Gastrocnemius medialis (tissue), 4 donors: ENCODE data around the gene GPR55. TPM values are rescaled to one million over a fixed set of nuclear protein-coding genes. Genes with fewer than 3 reads are reported as not detected.

Source experiments
- ATAC-seq, 2 donors: fragments of 150-250 bp; one replicate each; pipeline ENCODE4 v1.9.1; 2016
- DNase-seq, 2 donors: peaks; one replicate each; pipeline ENCODE4 v3.0.0-alpha.2; 2019
- H3K27ac ChIP-seq, 4 donors: fragments of 200-600 bp; sonication (generic); 1 replicate in 1 of 4; 2 replicates in 3 of 4; pipeline ENCODE4 v1.5.1; 2016 to 2018; ENCODE audit warnings: mild to moderate bottlenecking in 2 of 4, moderate library complexity in 1 of 4
- H3K27me3 ChIP-seq, 3 donors: fragments of 200-600 bp; sonication (generic) in 2 of 3; 1 replicate in 1 of 3; 2 replicates in 2 of 3; pipeline versions ENCODE4 v1.5.1 to v1.6.0; 2016 to 2019; ENCODE audit warnings: mild to moderate bottlenecking in 1 of 3, moderate library complexity in 1 of 3
- H3K36me3 ChIP-seq, 2 donors: fragments of 200-600 bp; sonication (generic) in 1 of 2; one replicate each; pipeline ENCODE4 v1.5.1; 2017 to 2018
- H3K4me1 ChIP-seq, 2 donors: fragments of 200-600 bp; sonication (generic) in 1 of 2; one replicate each; pipeline ENCODE4 v1.5.1; 2016 to 2017; ENCODE audit warnings: mild to moderate bottlenecking in 2 of 2
- H3K4me3 ChIP-seq, 4 donors: fragments of 200-600 bp; sonication (generic) in 3 of 4; 1 replicate in 1 of 4; 2 replicates in 3 of 4; pipeline ENCODE4 v1.5.1; 2016 to 2019; ENCODE audit warnings: mild to moderate bottlenecking in 2 of 4
- H3K9me3 ChIP-seq, 3 donors: fragments of 200-600 bp; sonication (generic) in 2 of 3; 1 replicate in 1 of 3; 2 replicates in 2 of 3; pipeline ENCODE4 v1.5.1; 2016 to 2019
- POLR2A ChIP-seq, 2 donors: fragments of 450-650 bp; IDR thresholded peaks; one replicate each; pipeline ENCODE4 v1.6.1; 2017; ENCODE audit warnings: antibody characterized with exemption in 2 of 2, mild to moderate bottlenecking in 2 of 2, moderate library complexity in 2 of 2
- in situ Hi-C, 4 donors: fragments of 200-750 bp; cut with MboI; loops; one replicate each; pipeline versions ENCODE4 v1.15.0 to v1.8.0; 2017; ENCODE audit warnings: low sequenced_read_pairs in 4 of 4
- intact Hi-C: fragments of 100-400 bp; cut with DNase I; formaldehyde crosslinking; loops from one replicate; pipeline ENCODE4 v1.15.1; 2023; ENCODE audit warnings: low total_unique reads
- total RNA-seq, 4 donors: library from RNA; depleted of rRNA; stranded (reverse); fragments of >200 nt; gene quantifications; one replicate each; pipeline versions ENCODE4 v1.1.0 to v1.2.3, GENCODE V29; 2016
- TF ChIP-seq, protein P1 (sequence below), 5 experiments: fragments of 450-650 bp in 3 of 5; fragments of 200-600 bp in 2 of 5; sonication (generic) in 2 of 5; IDR thresholded peaks in 4 of 5; conservative IDR thresholded peaks in 1 of 5; 1 replicate in 4 of 5; 2 replicates in 1 of 5; pipeline ENCODE4 v1.5.1; 2016 to 2019; ENCODE audit warnings: antibody characterized with exemption in 5 of 5, mild to moderate bottlenecking in 3 of 5, moderate library complexity in 3 of 5

GPR55 gene
- total RNA-seq, 4 donors from 2014 or later, result not detected

GRCh38 chr2:230896346-230897115 is 28.5 kb downstream of the GPR55 start:
- no peak for ATAC-seq
- in situ Hi-C loops, result no loop called here

DNA sequence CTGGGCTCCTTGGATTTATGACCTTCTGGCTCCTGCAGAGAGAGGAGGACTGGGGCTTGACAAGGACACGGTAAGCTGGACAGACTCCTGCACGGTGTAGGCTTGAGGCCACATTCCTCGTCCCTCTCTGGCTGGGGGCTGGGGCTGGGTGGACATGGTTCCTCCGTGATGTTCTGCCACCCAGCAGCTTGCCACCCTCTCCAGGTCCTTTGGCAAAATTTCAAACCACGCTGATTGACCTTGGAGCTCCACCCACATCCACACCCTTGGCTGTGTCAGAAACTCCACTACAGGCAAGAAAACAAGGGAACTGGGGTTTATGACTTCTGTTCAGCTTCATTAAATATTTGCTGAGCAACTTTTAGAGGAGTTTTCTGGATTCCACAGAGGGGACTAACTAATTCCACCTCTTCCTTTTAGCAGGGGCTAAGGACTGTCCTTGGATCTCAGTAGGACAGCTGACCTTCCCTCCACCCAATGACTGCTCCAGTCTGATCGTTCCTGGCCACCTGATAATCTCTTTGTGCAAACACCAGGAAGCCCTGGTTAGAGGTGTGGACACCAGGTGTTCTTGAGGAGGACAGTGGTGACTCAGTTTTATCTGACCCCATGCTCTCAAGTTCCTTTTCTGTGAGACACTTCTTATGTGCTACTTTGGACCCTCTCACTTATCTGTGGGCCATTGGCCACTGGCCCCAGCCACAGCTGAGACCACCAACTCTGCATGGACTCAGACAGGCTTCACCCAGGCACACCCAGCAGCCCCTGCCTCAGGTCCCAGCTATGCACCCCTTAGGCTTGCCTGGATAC is 29.3 kb downstream of the GPR55 start:
- TF ChIP-seq, protein P1, sequence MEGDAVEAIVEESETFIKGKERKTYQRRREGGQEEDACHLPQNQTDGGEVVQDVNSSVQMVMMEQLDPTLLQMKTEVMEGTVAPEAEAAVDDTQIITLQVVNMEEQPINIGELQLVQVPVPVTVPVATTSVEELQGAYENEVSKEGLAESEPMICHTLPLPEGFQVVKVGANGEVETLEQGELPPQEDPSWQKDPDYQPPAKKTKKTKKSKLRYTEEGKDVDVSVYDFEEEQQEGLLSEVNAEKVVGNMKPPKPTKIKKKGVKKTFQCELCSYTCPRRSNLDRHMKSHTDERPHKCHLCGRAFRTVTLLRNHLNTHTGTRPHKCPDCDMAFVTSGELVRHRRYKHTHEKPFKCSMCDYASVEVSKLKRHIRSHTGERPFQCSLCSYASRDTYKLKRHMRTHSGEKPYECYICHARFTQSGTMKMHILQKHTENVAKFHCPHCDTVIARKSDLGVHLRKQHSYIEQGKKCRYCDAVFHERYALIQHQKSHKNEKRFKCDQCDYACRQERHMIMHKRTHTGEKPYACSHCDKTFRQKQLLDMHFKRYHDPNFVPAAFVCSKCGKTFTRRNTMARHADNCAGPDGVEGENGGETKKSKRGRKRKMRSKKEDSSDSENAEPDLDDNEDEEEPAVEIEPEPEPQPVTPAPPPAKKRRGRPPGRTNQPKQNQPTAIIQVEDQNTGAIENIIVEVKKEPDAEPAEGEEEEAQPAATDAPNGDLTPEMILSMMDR (IDR thresholded peaks at IDR 0.05 in 4 of 5, conservative IDR thresholded peaks at IDR 0.05 in 1 of 5), result no peak
- Histone ChIP-seq H3K9me3 (no peaks in the 10 kb centered on the region), H3K4me3 (no peak overlapping the region), H3K4me1 (no peaks in the 10 kb centered on the region), H3K27me3 (peaks cover 0 to 6% (median 4%) of the 10 kb centered on the region in 3 donors), H3K36me3 (no peaks in the 10 kb centered on the region), H3K27ac (no peak overlapping the region)
- no peak for DNase-seq
- intact Hi-C loops (no loop called here), in situ Hi-C loops (no loop called here)
- ATAC-seq, result no peak

More at GRCh38 chr2:230896346-230897115, 28.5 kb downstream of the GPR55 start:
- intact Hi-C loops, result no loop called here
- H3K27me3 ChIP-seq, result peaks cover 0 to 10% (median 6%) of the 10 kb centered on the region in 3 donors
- no peaks in the 10 kb centered on the region for H3K9me3 ChIP-seq
- no peaks in the 10 kb centered on the region for H3K4me1 ChIP-seq
- no peak overlapping the region for H3K27ac ChIP-seq
- no peak for DNase-seq
- TF ChIP-seq, protein P1 (IDR thresholded peaks at IDR 0.05 in 4 of 5, conservative IDR thresholded peaks at IDR 0.05 in 1 of 5), result no peak
- no peak overlapping the region for H3K4me3 ChIP-seq
- H3K36me3 ChIP-seq, result no peaks in the 10 kb centered on the region

DNA sequence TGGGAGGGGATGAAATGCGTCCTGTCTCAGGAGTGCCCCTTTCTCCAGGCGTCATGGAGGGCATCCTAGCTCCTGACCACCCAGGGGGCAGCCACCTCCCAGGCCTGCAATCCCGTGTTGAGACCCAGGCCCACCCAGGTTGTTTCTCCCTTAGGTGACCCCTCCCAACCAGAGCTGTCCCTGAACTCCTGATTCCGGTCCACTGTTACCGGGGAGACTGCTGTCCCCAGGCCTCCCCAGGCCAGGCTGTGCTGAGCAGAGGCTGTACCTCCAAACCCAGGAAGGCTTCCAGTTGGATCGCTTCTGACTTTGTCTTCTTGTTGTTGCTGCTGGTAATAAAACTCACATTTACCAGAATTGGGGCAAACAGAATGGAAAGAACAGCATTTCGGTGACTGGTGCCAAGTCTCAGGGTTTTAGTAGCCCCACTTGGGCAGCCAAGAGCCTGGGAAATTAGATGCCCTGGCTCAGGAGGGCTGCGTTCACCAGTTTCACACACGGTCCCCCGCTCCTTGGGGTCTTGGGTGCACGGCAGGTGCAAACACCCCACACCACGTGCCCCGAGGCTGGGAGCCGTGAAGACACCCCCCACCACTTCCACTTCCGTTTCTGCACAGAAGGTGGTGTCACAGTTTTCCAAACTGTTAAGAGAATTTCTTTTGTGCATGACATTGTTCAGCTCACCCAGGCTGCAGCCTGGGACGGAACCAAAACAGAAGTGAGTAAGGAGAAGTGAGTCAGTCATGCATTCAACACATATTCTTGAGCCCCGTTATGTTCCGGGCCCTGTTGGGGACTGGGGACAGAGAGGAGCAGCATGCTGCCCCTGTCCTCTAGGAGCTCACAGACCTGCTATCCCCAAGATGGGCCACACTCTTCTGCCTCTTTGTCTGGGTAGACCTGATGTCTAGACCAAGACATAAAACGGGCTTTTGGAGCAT is 30.9 kb downstream of the GPR55 start:
- in situ Hi-C loops, result no loop called here
- Histone ChIP-seq H3K27me3 (peaks cover 0 to 6% (median 4%) of the 10 kb centered on the region in 3 donors), H3K4me3 (no peak overlapping the region), H3K27ac (no peak overlapping the region), H3K4me1 (no peaks in the 10 kb centered on the region), H3K36me3 (no peaks in the 10 kb centered on the region), H3K9me3 (no peaks in the 10 kb centered on the region)
- intact Hi-C loops, result no loop called here
- TF ChIP-seq, protein P1 (IDR thresholded peaks at IDR 0.05 in 4 of 5, conservative IDR thresholded peaks at IDR 0.05 in 1 of 5), result no peak
- TF ChIP-seq POLR2A (IDR thresholded peaks at IDR 0.05), result no peak
- no peak for DNase-seq
- ATAC-seq, result no peak

DNA sequence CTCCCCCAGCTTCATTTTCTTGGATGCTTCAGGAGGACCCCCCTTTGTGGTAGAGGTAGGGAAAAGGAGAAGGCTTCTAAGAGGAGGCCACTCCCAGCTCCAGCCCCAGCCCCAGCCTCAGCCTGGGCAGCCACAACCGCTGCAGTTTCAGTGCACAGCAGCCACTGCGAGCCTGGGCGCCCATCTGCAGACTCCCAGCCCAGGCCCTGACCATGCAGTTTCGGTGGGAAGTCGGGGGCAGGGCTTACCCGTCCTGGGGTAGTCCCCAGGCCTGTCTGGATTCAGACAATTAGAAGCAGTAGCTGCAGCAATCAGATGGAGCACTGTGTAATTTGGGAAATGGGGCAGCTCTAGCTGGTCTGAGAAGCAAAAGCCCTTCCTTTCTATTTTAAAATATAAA is 31.7 kb downstream of the GPR55 start:
- H3K4me3 ChIP-seq, result no peak overlapping the region
- no peaks in the 10 kb centered on the region for H3K9me3 ChIP-seq
- no peaks in the 10 kb centered on the region for H3K36me3 ChIP-seq
- in situ Hi-C loops (no loop called here), intact Hi-C loops (no loop called here)
- H3K27ac ChIP-seq, result no peak overlapping the region
- TF ChIP-seq, protein P1 (IDR thresholded peaks at IDR 0.05 in 4 of 5, conservative IDR thresholded peaks at IDR 0.05 in 1 of 5), result no peak
- no peak for TF ChIP-seq POLR2A (IDR thresholded peaks at IDR 0.05)
- no peaks in the 10 kb centered on the region for H3K4me1 ChIP-seq
- ATAC-seq, result no peak
- DNase-seq, result no peak
- peaks cover 0 to 6% (median 4%) of the 10 kb centered on the region in 3 donors for H3K27me3 ChIP-seq
